Measurements from ENCODE around the gene EEA1.

DNA sequence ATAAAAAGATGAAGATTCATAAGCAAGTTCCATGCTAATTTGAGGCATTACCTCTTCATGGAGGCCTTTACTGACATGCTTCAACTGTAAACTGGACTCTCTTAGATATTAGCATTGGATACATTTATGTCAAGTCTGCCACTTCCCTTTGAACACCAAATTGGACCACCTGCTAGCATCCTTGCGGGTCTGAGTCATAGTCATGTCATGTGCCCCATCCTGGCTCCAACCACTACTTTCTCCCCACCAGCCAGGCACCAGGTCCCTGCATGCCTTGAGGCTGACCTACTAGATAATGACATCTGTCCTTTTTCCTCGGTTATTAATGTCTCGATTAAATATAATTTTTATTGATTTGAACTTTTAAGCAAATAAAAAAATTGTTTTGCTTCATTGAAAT lies 32.9 kb upstream of the EEA1 start:
- TF ChIP-seq, protein P1, sequence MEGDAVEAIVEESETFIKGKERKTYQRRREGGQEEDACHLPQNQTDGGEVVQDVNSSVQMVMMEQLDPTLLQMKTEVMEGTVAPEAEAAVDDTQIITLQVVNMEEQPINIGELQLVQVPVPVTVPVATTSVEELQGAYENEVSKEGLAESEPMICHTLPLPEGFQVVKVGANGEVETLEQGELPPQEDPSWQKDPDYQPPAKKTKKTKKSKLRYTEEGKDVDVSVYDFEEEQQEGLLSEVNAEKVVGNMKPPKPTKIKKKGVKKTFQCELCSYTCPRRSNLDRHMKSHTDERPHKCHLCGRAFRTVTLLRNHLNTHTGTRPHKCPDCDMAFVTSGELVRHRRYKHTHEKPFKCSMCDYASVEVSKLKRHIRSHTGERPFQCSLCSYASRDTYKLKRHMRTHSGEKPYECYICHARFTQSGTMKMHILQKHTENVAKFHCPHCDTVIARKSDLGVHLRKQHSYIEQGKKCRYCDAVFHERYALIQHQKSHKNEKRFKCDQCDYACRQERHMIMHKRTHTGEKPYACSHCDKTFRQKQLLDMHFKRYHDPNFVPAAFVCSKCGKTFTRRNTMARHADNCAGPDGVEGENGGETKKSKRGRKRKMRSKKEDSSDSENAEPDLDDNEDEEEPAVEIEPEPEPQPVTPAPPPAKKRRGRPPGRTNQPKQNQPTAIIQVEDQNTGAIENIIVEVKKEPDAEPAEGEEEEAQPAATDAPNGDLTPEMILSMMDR (IDR thresholded peaks at IDR 0.05): no peak
- no peak for TF ChIP-seq POLR2A (IDR thresholded peaks at IDR 0.05)
